Erythroblast (primary cell): ENCODE data around the gene CNDP1.

Experiments
- GATA1 ChIP-seq: IDR thresholded peaks from 2 replicates; pipeline ENCODE4 v1.6.1; 2011; ENCODE audit warnings: low read depth, mild to moderate bottlenecking, control low read depth, low read length, moderate library complexity
- POLR2A ChIP-seq: IDR thresholded peaks from 2 replicates; pipeline ENCODE4 v1.6.1; 2011; ENCODE audit warnings: mild to moderate bottlenecking, low read length

- TF ChIP-seq POLR2A = no peak
- TF ChIP-seq GATA1 = no peak
Observed at GRCh38 chr18:74524097-74524496, 10.2 kb upstream of the CNDP1 start.
